Activated CD8-positive, alpha-beta memory T cell treated with anti-CD3 and anti-CD28 coated beads, Interleukin-2, amount 10 ng/mL, durations not matched to agents 7 days and 5 days (primary cell): ENCODE data around the gene CHAD. TPM values are rescaled to one million over a fixed set of nuclear protein-coding genes. Genes with fewer than 3 reads are reported as not detected.
"Not testable (repeated sequence)": the region's sequence is repeated elsewhere in the genome, so short reads cannot be mapped to it uniquely, and the experiment has no call there.

Experiments
- ATAC-seq: fragments of 150-1000 bp; cut with Tn5 transposase; one replicate; pipeline ENCODE4 v1.10.0; 2021; ENCODE audit warnings: moderate library complexity
- CTCF ChIA-PET: fragments of 350-600 bp; sonication (Branson Sonifier 250); formaldehyde crosslinking; loops from one replicate; lab custom pipeline; 2021; ENCODE audit warnings: antibody characterized with exemption; lab: Charles Lee
- DNase-seq: peaks from one replicate; pipeline ENCODE4 v3.0.0-alpha.2; 2020
- H3K27ac Mint-ChIP-seq: one replicate; pipeline ENCODE4 v1.8.0; 2021; ENCODE audit warnings: mild to moderate bottlenecking, mixed read lengths
- H3K27me3 Mint-ChIP-seq: one replicate; pipeline ENCODE4 v1.8.0; 2021; ENCODE audit warnings: mixed read lengths
- H3K36me3 Mint-ChIP-seq: one replicate; pipeline ENCODE4 v1.8.0; 2021; ENCODE audit warnings: mild to moderate bottlenecking, mixed read lengths
- H3K4me1 Mint-ChIP-seq: one replicate; pipeline ENCODE4 v1.8.0; 2021; ENCODE audit warnings: mixed read lengths
- H3K4me3 Mint-ChIP-seq: one replicate; pipeline ENCODE4 v1.8.0; 2021; ENCODE audit warnings: mild to moderate bottlenecking, moderate library complexity, mixed read lengths
- H3K9me3 Mint-ChIP-seq: one replicate; pipeline ENCODE4 v1.8.0; 2022; ENCODE audit warnings: low read depth, mixed read lengths
- total RNA-seq, 2 experiments: library from RNA; stranded (reverse); gene quantifications; one replicate each; pipeline ENCODE4 v1.2.3, GENCODE V29; 2021

CHAD gene
- total RNA-seq, 2 experiments from 2014 or later: not detected

GRCh38 chr17:50440172-50440837, 28.4 kb downstream of the CHAD start:
- CTCF ChIA-PET: interaction anchor here (1.3 kb wide), 1 partner anchor 43 kb away, joined by 3 read pairs; the partner anchor contains the start of gene LRRC59

GRCh38 chr17:50439008-50439407, 29.7 kb downstream of the CHAD start:
- Mint-ChIP-seq H3K36me3 (no peaks in the 10 kb centered on the region), H3K4me3 (no peak overlapping the region), H3K4me1 (no peaks in the 10 kb centered on the region), H3K9me3 (no peaks in the 10 kb centered on the region), H3K27me3 (no peaks in the 10 kb centered on the region), H3K27ac (no peak overlapping the region)
- ATAC-seq (no peak), DNase-seq (no peak)
- CTCF ChIA-PET: no interaction called here

More at GRCh38 chr17:50440172-50440837, 28.4 kb downstream of the CHAD start:
- H3K27me3 Mint-ChIP-seq: no peaks in the 10 kb centered on the region
- no peak overlapping the region for H3K4me3 Mint-ChIP-seq
- no peak overlapping the region for H3K27ac Mint-ChIP-seq
- no peaks in the 10 kb centered on the region for H3K4me1 Mint-ChIP-seq
- DNase-seq: no peak
- H3K9me3 Mint-ChIP-seq: no peaks in the 10 kb centered on the region
- H3K36me3 Mint-ChIP-seq: no peaks in the 10 kb centered on the region
- ATAC-seq: no peak

GRCh38 chr17:50437409-50437808, 31.3 kb downstream of the CHAD start:
- Mint-ChIP-seq H3K36me3 (no peaks in the 10 kb centered on the region), H3K27ac (no peak overlapping the region), H3K9me3 (no peaks in the 10 kb centered on the region), H3K4me1 (no peaks in the 10 kb centered on the region), H3K4me3 (no peak overlapping the region), H3K27me3 (no peaks in the 10 kb centered on the region)
- no peak for DNase-seq
- CTCF ChIA-PET: no interaction called here
- no peak for ATAC-seq

- peaks cover 6% of the 10 kb centered on the region for H3K4me1 Mint-ChIP-seq
- no peaks in the 10 kb centered on the region for H3K27me3 Mint-ChIP-seq
- H3K4me3 Mint-ChIP-seq: no peak overlapping the region
- H3K27ac Mint-ChIP-seq: no peak overlapping the region
- peaks cover 2% of the 10 kb centered on the region for H3K36me3 Mint-ChIP-seq
- ATAC-seq (no peak), DNase-seq (no peak)
- CTCF ChIA-PET: interaction anchor here (2.0 kb wide), 1 partner anchor 11 kb away, joined by 9 read pairs; no protein-coding TSS in a partner anchor
- no peaks in the 10 kb centered on the region for H3K9me3 Mint-ChIP-seq
Observed at GRCh38 chr17:50432125-50432762, 36.4 kb downstream of the CHAD start.

- ATAC-seq: no peak
- no peaks in the 10 kb centered on the region for H3K9me3 Mint-ChIP-seq
- H3K4me1 Mint-ChIP-seq: peaks cover 12% of the 10 kb centered on the region
- no peak for DNase-seq
- no peaks in the 10 kb centered on the region for H3K27me3 Mint-ChIP-seq
- peaks cover 2% of the 10 kb centered on the region for H3K36me3 Mint-ChIP-seq
- CTCF ChIA-PET: interaction anchor here (1.1 to 2.1 kb wide), 5 partner anchors 10 to 48 kb away, joined by 3 to 11 read pairs (median 3); partner anchors contain the start of genes CHAD and LRRC59
- no peak overlapping the region for H3K27ac Mint-ChIP-seq
- H3K4me3 Mint-ChIP-seq: no peak overlapping the region
Observed at GRCh38 chr17:50430821-50431618, 37.7 kb downstream of the CHAD start.

- ATAC-seq (no peak), DNase-seq (no peak)
- CTCF ChIA-PET: interaction anchor here (0.8 to 2.1 kb wide), 2 partner anchors 32 to 68 kb away, joined by 3 to 11 read pairs; partner anchors contain the start of gene LRRC59
- peaks cover 2% of the 10 kb centered on the region for H3K36me3 Mint-ChIP-seq
- no peaks in the 10 kb centered on the region for H3K27me3 Mint-ChIP-seq
- peaks cover 21% of the 10 kb centered on the region for H3K4me1 Mint-ChIP-seq
- no peak overlapping the region for H3K4me3 Mint-ChIP-seq
- no peak overlapping the region for H3K27ac Mint-ChIP-seq
- H3K9me3 Mint-ChIP-seq: no peaks in the 10 kb centered on the region
Observed at GRCh38 chr17:50429793-50430192, 38.9 kb downstream of the CHAD start.

GRCh38 chr17:50428831-50429424, 39.8 kb downstream of the CHAD start:
- DNase-seq: no peak
- H3K4me1 Mint-ChIP-seq: peaks cover 24% of the 10 kb centered on the region
- CTCF ChIA-PET: interaction anchor here (0.8 to 2.1 kb wide), 2 partner anchors 32 to 67 kb away, joined by 3 to 11 read pairs; partner anchors contain the start of gene LRRC59
- H3K4me3 Mint-ChIP-seq: no peak overlapping the region
- ATAC-seq: no peak
- no peaks in the 10 kb centered on the region for H3K9me3 Mint-ChIP-seq
- H3K36me3 Mint-ChIP-seq: peaks cover 2% of the 10 kb centered on the region
- H3K27ac Mint-ChIP-seq: no peak overlapping the region
- H3K27me3 Mint-ChIP-seq: no peaks in the 10 kb centered on the region

GRCh38 chr17:50428126-50428525, 40.6 kb downstream of the CHAD start:
- DNase-seq, H3K36me3 Mint-ChIP-seq, H3K4me3 Mint-ChIP-seq, H3K9me3 Mint-ChIP-seq, H3K27ac Mint-ChIP-seq, H3K27me3 Mint-ChIP-seq, ATAC-seq: not testable (repeated sequence)
- CTCF ChIA-PET: interaction anchor here (4.0 kb wide), 1 partner anchor 31 kb away, joined by 31 read pairs; the partner anchor contains the start of gene LRRC59
- peaks cover 24% of the 10 kb centered on the region for H3K4me1 Mint-ChIP-seq

GRCh38 chr17:50426814-50427787, 41.6 kb downstream of the CHAD start:
- peak; percentile 52 for ATAC-seq
- peaks cover 2% of the 10 kb centered on the region for H3K36me3 Mint-ChIP-seq
- no peaks in the 10 kb centered on the region for H3K9me3 Mint-ChIP-seq
- peak overlapping the region; percentile 78 for H3K27ac Mint-ChIP-seq
- H3K4me3 Mint-ChIP-seq: peak overlapping the region; percentile 84
- DNase-seq: peak; percentile 55
- CTCF ChIA-PET: interaction anchor here (1.4 to 4.0 kb wide), 5 partner anchors 30 to 227 kb away, joined by 3 to 31 read pairs (median 6); partner anchors contain the start of gene LRRC59
- no peaks in the 10 kb centered on the region for H3K27me3 Mint-ChIP-seq
- H3K4me1 Mint-ChIP-seq: peaks cover 24% of the 10 kb centered on the region

GRCh38 chr17:50426472-50426782, 42.3 kb downstream of the CHAD start:
- Mint-ChIP-seq H3K27ac (peak overlapping the region; percentile 78), H3K9me3 (no peaks in the 10 kb centered on the region), H3K4me3 (peak overlapping the region; percentile 84), H3K27me3 (no peaks in the 10 kb centered on the region), H3K4me1 (peaks cover 29% of the 10 kb centered on the region), H3K36me3 (peaks cover 2% of the 10 kb centered on the region)
- ATAC-seq (no peak), DNase-seq (no peak)
- CTCF ChIA-PET: interaction anchor here (1.4 to 4.0 kb wide), 5 partner anchors 29 to 226 kb away, joined by 3 to 31 read pairs (median 6); partner anchors contain the start of gene LRRC59

- peak; percentile 82 for DNase-seq
Observed at GRCh38 chr17:50425682-50426471, 42.8 kb downstream of the CHAD start, which contains the start of gene ACSF2. ACSF2 (plus strand) TSS chr17:50426218; CDS start chr17:50426262, 44 bp downstream.

More at GRCh38 chr17:50425682-50426471, 42.8 kb downstream of the CHAD start, which contains the start of gene ACSF2:
- ATAC-seq: peak; percentile 86
- CTCF ChIA-PET: interaction anchor here (1.3 to 4.0 kb wide), 6 partner anchors 29 to 225 kb away, joined by 3 to 31 read pairs (median 5); partner anchors contain the start of gene LRRC59
- H3K36me3 Mint-ChIP-seq: peaks cover 2% of the 10 kb centered on the region
- no peaks in the 10 kb centered on the region for H3K27me3 Mint-ChIP-seq
- H3K27ac Mint-ChIP-seq: peak within 1 kb of the TSS; percentile 86
- peak within 1 kb of the TSS; percentile 84 for H3K4me3 Mint-ChIP-seq
- H3K4me1 Mint-ChIP-seq: peaks cover 33% of the 10 kb centered on the region
- no peaks in the 10 kb centered on the region for H3K9me3 Mint-ChIP-seq
